IMR-90 (cell line): ENCODE results near the gene IER5.

Experiments
- CHD1 ChIP-seq: IDR thresholded peaks from 2 replicates; pipeline ENCODE4 v1.6.1; 2012; ENCODE audit warnings: low read depth, low read length, improper control_type of control experiment
- TF ChIP-seq, protein P1 (sequence below): conservative IDR thresholded peaks from 2 replicates; pipeline ENCODE4 v1.5.1; 2012; ENCODE audit warnings: mild to moderate bottlenecking, low read depth, low read length, improper control_type of control experiment

DNA sequence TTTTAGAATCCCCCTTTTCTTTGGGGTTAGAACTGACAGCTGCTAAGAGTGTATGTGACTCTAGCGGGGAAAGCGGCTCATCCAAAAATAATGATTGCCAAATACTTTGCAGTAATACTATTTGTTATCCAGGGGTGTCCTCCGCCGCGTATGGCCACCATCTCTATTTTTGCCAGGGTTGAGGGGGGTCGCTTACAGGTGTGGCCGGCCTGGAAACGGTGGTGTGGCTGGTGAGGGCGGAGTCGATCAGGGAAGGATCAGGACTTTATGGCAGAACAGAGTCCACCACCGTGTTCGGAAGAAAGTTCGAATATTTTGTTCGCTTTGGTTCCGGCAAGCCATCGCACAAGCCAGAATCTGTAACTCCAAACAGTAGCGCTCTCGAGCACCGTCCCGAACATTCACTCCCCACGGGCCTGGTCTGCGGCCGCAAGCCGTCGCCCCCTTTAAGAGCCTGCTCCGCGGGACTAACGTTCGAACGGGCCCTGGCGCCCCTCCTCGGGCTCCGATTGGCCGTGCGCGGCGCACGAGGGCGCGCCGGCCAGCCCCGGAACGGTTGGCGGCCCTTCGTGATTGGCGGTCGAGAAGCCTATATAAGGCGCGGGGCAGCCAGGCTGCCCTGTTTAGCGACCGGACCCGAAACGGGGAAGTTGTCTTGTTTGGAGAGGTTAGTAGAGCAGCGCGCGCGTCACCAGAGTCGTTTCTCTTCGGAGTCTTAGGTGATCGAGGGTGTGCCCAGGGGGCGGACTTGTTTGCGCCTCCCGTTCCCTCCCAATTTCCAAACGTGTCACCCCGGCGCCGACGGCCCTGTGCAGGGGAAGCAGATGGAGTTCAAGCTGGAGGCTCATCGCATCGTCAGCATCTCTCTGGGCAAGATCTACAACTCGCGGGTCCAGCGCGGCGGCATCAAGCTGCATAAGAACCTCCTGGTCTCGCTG is at the start of gene IER5:
- TF ChIP-seq, protein P1, sequence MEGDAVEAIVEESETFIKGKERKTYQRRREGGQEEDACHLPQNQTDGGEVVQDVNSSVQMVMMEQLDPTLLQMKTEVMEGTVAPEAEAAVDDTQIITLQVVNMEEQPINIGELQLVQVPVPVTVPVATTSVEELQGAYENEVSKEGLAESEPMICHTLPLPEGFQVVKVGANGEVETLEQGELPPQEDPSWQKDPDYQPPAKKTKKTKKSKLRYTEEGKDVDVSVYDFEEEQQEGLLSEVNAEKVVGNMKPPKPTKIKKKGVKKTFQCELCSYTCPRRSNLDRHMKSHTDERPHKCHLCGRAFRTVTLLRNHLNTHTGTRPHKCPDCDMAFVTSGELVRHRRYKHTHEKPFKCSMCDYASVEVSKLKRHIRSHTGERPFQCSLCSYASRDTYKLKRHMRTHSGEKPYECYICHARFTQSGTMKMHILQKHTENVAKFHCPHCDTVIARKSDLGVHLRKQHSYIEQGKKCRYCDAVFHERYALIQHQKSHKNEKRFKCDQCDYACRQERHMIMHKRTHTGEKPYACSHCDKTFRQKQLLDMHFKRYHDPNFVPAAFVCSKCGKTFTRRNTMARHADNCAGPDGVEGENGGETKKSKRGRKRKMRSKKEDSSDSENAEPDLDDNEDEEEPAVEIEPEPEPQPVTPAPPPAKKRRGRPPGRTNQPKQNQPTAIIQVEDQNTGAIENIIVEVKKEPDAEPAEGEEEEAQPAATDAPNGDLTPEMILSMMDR, result no peak
- no peak for TF ChIP-seq CHD1
